SK-N-SH (cell line): ENCODE results near the gene TRANK1. TPM values are rescaled to one million over a fixed set of nuclear protein-coding genes. Genes with fewer than 3 reads are reported as not detected.

Experiments
- CTCF ChIA-PET: fragments of 300-600, 350-600 bp; formaldehyde crosslinking; extraction: SDS; loops from one replicate; lab custom pipeline; 2021; lab: Yijun Ruan, JAX
- POLR2A ChIA-PET: fragments of 350-600 bp; sonication (Branson Sonifier 250); formaldehyde crosslinking; extraction: SDS; loops from one replicate; lab custom pipeline; 2020; ENCODE audit warnings: antibody characterized with exemption, inconsistent platforms; lab: Yijun Ruan, JAX
- DNase-seq: peaks from one replicate; pipeline ENCODE4 v3.0.0; 2012
- H2AFZ ChIP-seq: fragments of 200-600 bp; sonication (generic); 2 replicates; pipeline ENCODE4 v1.8.1; 2016; ENCODE audit warnings: antibody characterized with exemption, mild to moderate bottlenecking, low read depth
- H3F3A ChIP-seq: fragments of 200-600 bp; sonication (generic); replicated peaks from 2 replicates; pipeline ENCODE3; 2016; ENCODE audit warnings: antibody characterized with exemption, mild to moderate bottlenecking; ENCODE audit not compliant: insufficient read depth
- H3K27ac ChIP-seq, 2 experiments: fragments of 200-500 bp in 1 of 2; fragments of 200-600 bp in 1 of 2; sonication (Bioruptor generic) in 1 of 2; sonication (generic), shearing (Covaris generic) in 1 of 2; 2 replicates each; pipeline versions ENCODE4 v1.5.1 to v1.6.1; 2014 to 2016; ENCODE audit warnings: low read depth in 2 of 2, inconsistent platforms in 1 of 2, low read length in 1 of 2, mild to moderate bottlenecking in 1 of 2, mixed read lengths in 1 of 2
- H3K27me3 ChIP-seq: fragments of 200-600 bp; sonication (generic), shearing (Covaris generic); 2 replicates; pipeline ENCODE4 v1.6.1; 2016; ENCODE audit warnings: mixed run types; ENCODE audit not compliant: insufficient read depth
- H3K36me3 ChIP-seq, 2 experiments: fragments of 200-500 bp in 1 of 2; fragments of 200-600 bp in 1 of 2; sonication (Bioruptor generic) in 1 of 2; sonication (generic) in 1 of 2; replicated peaks in 1 of 2; 2 replicates each; pipeline versions ENCODE3 to v1.5.1; 2014 to 2016; ENCODE audit warnings: low read length in 1 of 2, mild to moderate bottlenecking in 1 of 2; ENCODE audit not compliant: insufficient read depth in 2 of 2, control insufficient read depth in 1 of 2
- H3K4me1 ChIP-seq, 2 experiments: fragments of 200-500 bp in 1 of 2; fragments of 200-600 bp in 1 of 2; sonication (Bioruptor generic) in 1 of 2; sonication (generic), shearing (Covaris generic) in 1 of 2; 2 replicates each; pipeline versions ENCODE4 v1.5.1 to v1.6.1; 2014 to 2016; ENCODE audit warnings: low read depth in 1 of 2, low read length in 1 of 2, mixed run types in 1 of 2; ENCODE audit not compliant: insufficient read depth in 2 of 2, control insufficient read depth in 1 of 2
- H3K4me2 ChIP-seq: fragments of 200-600 bp; sonication (generic), shearing (Covaris generic); 2 replicates; pipeline ENCODE4 v1.6.1; 2017; ENCODE audit warnings: mixed run types
- H3K4me3 ChIP-seq, 2 experiments: fragments of 200-500 bp in 1 of 2; fragments of 200-600 bp in 1 of 2; sonication (Bioruptor generic) in 1 of 2; sonication (generic), shearing (Covaris generic) in 1 of 2; 2 replicates each; pipeline versions ENCODE4 v1.5.1 to v1.8.1; 2014 to 2016; ENCODE audit warnings: low read depth in 2 of 2, inconsistent platforms in 1 of 2, low read length in 1 of 2, mild to moderate bottlenecking in 1 of 2, mixed read lengths in 1 of 2, moderate library complexity in 1 of 2
- H3K79me2 ChIP-seq: fragments of 200-600 bp; sonication (generic); 2 replicates; pipeline ENCODE4 v1.8.1; 2017; ENCODE audit warnings: mild to moderate bottlenecking; ENCODE audit not compliant: insufficient read depth
- H3K9ac ChIP-seq: fragments of 200-600 bp; sonication (generic); 2 replicates; pipeline ENCODE4 v1.6.1; 2017; ENCODE audit warnings: mixed run types
- H3K9me2 ChIP-seq: fragments of 200-600 bp; sonication (generic); 2 replicates; pipeline ENCODE4 v1.6.1; 2017; ENCODE audit warnings: mixed run types
- H3K9me3 ChIP-seq: fragments of 200-600 bp; sonication (generic); 2 replicates; pipeline ENCODE4 v1.6.1; 2017; ENCODE audit warnings: mixed run types, mild to moderate bottlenecking, moderate library complexity
- H4K20me1 ChIP-seq: fragments of 200-600 bp; sonication (generic); 2 replicates; pipeline ENCODE4 v1.6.1; 2017; ENCODE audit warnings: mild to moderate bottlenecking, mixed run types; ENCODE audit not compliant: insufficient read depth
- ELF1 ChIP-seq: IDR thresholded peaks from 2 replicates; pipeline ENCODE4 v1.4.0; 2012
- EP300 ChIP-seq, 2 experiments: IDR thresholded peaks; 2 replicates each; pipeline versions ENCODE4 v1.4.0 to v1.6.1; 2012; ENCODE audit warnings: borderline replicate concordance in 1 of 2, low read depth in 1 of 2, low read length in 1 of 2
- EZH2phosphoT487 ChIP-seq: fragments of 200-600 bp; sonication (generic); IDR thresholded peaks from 2 replicates; pipeline ENCODE4 v1.6.1; 2017; ENCODE audit warnings: low read depth, mixed run types, mild to moderate bottlenecking, antibody characterized with exemption, moderate library complexity, borderline replicate concordance
- FOSL2 ChIP-seq: IDR thresholded peaks from 2 replicates; pipeline ENCODE4 v1.4.0; 2012; ENCODE audit warnings: low read depth, mild to moderate bottlenecking, moderate library complexity, borderline replicate concordance
- FOXJ3 ChIP-seq: sonication (generic); formaldehyde crosslinking; IDR thresholded peaks from 2 replicates; pipeline ENCODE4 v1.5.1; 2020; ENCODE audit warnings: mild to moderate bottlenecking, missing genetic modification reagents
- MXI1 ChIP-seq: IDR thresholded peaks from 2 replicates; pipeline ENCODE4 v1.6.1; 2012; ENCODE audit warnings: mild to moderate bottlenecking, low read depth, low read length, improper control_type of control experiment
- POLR2AphosphoS5 ChIP-seq: IDR thresholded peaks from 2 replicates; pipeline ENCODE4 v1.6.1; 2012; ENCODE audit warnings: low read depth, low read length
- RCOR1 ChIP-seq: fragments of 150-350 bp; IDR thresholded peaks from 2 replicates; pipeline ENCODE4 v1.6.1; 2017; ENCODE audit warnings: antibody characterized with exemption, low read length
- RFX5 ChIP-seq: IDR thresholded peaks from 2 replicates; pipeline ENCODE4 v1.6.1; 2012; ENCODE audit warnings: mild to moderate bottlenecking, improper control_type of control experiment, low read length
- RXRA ChIP-seq: IDR thresholded peaks from 2 replicates; pipeline ENCODE4 v1.4.0; 2012; ENCODE audit warnings: low read depth, mild to moderate bottlenecking, borderline replicate concordance
- SIN3A ChIP-seq: IDR thresholded peaks from 2 replicates; pipeline ENCODE4 v1.6.1; 2012; ENCODE audit warnings: low read depth, mild to moderate bottlenecking, low read length, moderate library complexity, borderline replicate concordance
- SMC3 ChIP-seq: IDR thresholded peaks from 2 replicates; pipeline ENCODE4 v1.6.1; 2012; ENCODE audit warnings: low read depth, low read length, improper control_type of control experiment
- TCF12 ChIP-seq: IDR thresholded peaks from 2 replicates; pipeline ENCODE4 v1.4.0; 2012
- TEAD4 ChIP-seq: IDR thresholded peaks from 2 replicates; pipeline ENCODE4 v1.4.0; 2012; ENCODE audit warnings: mild to moderate bottlenecking, borderline replicate concordance; ENCODE audit not compliant: insufficient read depth
- WGBS: methylation state at CpG from one replicate; pipeline ENCODE4 v1.1.6; 2017; ENCODE audit warnings: low lambda C conversion rate; 5-methylcytosine and 5-hydroxymethylcytosine counted together
- polyA plus RNA-seq, 3 experiments: library from polyadenylated mRNA; depleted of rRNA; stranded (reverse); fragments of >200 nt; gene quantifications; 2 replicates each; pipeline ENCODE4 v1.2.3, GENCODE V29; 2012
- TF ChIP-seq, protein P1 (sequence below): fragments of 200-600 bp; sonication (generic); IDR thresholded peaks from 2 replicates; pipeline ENCODE4 v1.6.1; 2017; ENCODE audit warnings: antibody characterized with exemption, mild to moderate bottlenecking, moderate library complexity
- TF ChIP-seq, protein P2 (sequence below): IDR thresholded peaks from 2 replicates; pipeline ENCODE4 v1.4.0; 2012; ENCODE audit warnings: low read depth, borderline replicate concordance
- TF ChIP-seq, protein P3 (sequence below): fragments of 150-350 bp; IDR thresholded peaks from 2 replicates; pipeline ENCODE4 v1.6.1; 2016; ENCODE audit warnings: mild to moderate bottlenecking, low read depth, low read length
- TF ChIP-seq, protein P4 (sequence below): IDR thresholded peaks from 2 replicates; pipeline ENCODE4 v1.4.0; 2012; ENCODE audit warnings: low read depth

TRANK1 gene
- polyA plus RNA-seq, 1 of the 3 experiments (the other 2 are of a cell fraction), result 0.16 TPM

DNA sequence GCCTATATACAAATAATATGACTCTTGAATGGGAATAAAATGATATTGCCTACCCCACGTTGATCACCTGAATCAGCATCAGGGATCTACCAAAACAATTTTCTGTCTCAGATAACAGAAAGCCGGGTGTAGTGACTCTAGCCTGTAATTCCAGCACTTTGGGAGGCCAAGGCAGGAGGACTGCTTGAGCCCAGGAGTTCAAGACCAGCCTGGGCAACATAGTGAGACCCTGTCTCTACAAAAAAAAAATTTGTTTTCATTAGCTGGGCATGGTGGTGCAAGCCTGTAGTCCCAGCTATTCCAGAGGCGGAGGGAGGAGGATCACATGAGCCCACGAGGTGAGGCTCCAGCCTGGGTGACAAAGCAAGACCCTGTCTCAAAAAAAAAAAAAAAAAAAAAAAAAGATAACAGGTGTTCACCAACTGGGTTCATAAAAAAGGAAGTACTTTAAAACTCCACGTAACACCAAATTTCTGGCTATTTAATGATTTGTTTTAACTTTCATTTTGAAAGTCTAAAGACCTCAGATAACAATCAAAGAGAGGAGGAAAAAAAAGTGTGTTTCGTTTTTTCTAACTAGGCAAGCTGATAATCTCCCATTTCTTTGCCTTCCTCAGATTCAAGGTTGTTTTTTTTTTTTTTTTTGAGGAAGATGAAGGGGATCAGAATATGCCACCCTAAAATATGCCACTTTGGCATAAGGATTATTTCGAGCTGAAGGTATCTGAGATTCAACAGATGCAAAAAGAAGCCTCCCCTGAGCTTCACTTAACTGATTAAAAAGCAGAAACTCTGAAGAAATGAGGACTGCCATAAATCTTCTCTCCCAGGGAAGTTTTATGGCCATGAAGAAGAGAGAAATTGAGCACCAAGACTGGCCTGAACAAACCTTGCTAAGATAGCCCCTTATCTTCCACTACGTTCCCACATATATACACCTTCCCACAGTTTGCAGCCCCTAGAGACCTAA, 44.1 kb downstream of the TRANK1 start:
- Histone ChIP-seq H3K27me3 (no peaks in the 10 kb centered on the region), H3K9me2 (no peaks in the 10 kb centered on the region), H3K4me3 (no peak overlapping the region), H3K4me2 (no peak overlapping the region), H2AFZ (no peak overlapping the region), H3K9ac (no peak overlapping the region), H3K27ac (no peak overlapping the region), H3F3A (no peaks in the 10 kb centered on the region), H3K36me3 (no peaks in the 10 kb centered on the region), H3K4me1 (peaks cover 0 to 7% of the 10 kb centered on the region in 2 experiments; a peak in 2 of 4 replicates), H3K79me2 (no peaks in the 10 kb centered on the region), H4K20me1 (no peaks in the 10 kb centered on the region), H3K9me3 (no peaks in the 10 kb centered on the region)
- CTCF ChIA-PET, result interaction anchor here (2.3 kb wide), 1 partner anchor 11 kb away, joined by 6 read pairs; no protein-coding TSS in a partner anchor
- POLR2A ChIA-PET, result no interaction called here
- TF ChIP-seq RFX5, result no peak
- no peak for DNase-seq
- WGBS, result 66% methylated on average over 8 of the region's 8 CpGs

DNA sequence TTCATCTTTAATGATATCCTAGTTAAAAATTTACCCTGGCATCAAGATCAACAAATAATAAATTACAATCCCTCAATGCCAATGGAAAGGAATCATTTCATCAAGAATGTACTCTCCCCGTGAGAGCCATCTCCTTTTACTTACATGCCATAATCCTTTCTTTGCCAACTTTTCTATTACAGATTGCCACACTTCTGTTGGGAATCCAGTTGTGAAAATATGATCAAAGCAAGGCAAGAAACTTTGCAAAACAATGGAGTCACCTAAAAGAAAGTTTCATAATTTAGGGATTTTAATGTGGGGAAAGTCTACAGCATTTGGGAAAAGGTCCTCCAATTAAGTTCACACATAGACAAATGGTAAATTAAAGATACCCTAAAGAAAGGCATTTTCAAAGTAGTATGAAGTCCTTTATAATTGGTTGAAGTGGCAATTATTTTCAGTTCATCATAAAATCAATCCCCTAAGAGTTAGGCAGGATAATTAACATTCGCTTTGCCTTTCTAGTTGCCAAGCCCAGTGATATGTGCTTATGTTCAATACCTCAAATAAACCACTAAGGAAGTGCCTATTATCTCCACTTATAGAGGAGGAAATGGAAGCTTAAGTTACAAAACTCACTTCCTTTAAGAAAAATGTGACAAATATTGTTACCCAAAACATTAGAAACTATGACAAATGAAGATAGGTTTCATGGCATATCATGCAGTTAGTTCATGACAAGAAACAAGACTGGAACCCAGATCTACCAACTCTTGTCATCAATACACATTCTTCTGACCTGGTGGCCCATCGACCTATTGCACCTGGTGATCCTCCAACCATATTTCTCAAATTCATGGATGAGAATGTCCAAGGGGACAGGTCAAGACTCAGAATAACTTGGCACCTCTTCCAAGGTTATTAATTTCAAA, 49.1 kb downstream of the TRANK1 start:
- CTCF ChIA-PET, result no interaction called here
- no peak overlapping the region for H3K9ac ChIP-seq

More for the DNA sequence above, 49.1 kb downstream of the TRANK1 start:
- no peak overlapping the region for H3K4me2 ChIP-seq
- H3K36me3 ChIP-seq, result no peaks in the 10 kb centered on the region
- no peaks in the 10 kb centered on the region for H3K9me2 ChIP-seq
- no peaks in the 10 kb centered on the region for H3K27me3 ChIP-seq
- H3K9me3 ChIP-seq, result no peaks in the 10 kb centered on the region
- no peak for DNase-seq
- TF ChIP-seq, protein P1, sequence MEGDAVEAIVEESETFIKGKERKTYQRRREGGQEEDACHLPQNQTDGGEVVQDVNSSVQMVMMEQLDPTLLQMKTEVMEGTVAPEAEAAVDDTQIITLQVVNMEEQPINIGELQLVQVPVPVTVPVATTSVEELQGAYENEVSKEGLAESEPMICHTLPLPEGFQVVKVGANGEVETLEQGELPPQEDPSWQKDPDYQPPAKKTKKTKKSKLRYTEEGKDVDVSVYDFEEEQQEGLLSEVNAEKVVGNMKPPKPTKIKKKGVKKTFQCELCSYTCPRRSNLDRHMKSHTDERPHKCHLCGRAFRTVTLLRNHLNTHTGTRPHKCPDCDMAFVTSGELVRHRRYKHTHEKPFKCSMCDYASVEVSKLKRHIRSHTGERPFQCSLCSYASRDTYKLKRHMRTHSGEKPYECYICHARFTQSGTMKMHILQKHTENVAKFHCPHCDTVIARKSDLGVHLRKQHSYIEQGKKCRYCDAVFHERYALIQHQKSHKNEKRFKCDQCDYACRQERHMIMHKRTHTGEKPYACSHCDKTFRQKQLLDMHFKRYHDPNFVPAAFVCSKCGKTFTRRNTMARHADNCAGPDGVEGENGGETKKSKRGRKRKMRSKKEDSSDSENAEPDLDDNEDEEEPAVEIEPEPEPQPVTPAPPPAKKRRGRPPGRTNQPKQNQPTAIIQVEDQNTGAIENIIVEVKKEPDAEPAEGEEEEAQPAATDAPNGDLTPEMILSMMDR, result no peak
- TF ChIP-seq POLR2AphosphoS5, result no peak
- no peak for TF ChIP-seq SMC3
- TF ChIP-seq TCF12, result no peak
- TF ChIP-seq RXRA, result no peak
- TF ChIP-seq RFX5, result no peak
- TF ChIP-seq SIN3A, result no peak
- TF ChIP-seq, protein P2, sequence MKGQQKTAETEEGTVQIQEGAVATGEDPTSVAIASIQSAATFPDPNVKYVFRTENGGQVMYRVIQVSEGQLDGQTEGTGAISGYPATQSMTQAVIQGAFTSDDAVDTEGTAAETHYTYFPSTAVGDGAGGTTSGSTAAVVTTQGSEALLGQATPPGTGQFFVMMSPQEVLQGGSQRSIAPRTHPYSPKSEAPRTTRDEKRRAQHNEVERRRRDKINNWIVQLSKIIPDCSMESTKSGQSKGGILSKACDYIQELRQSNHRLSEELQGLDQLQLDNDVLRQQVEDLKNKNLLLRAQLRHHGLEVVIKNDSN, result no peak
- no peak for TF ChIP-seq ELF1
- TF ChIP-seq FOSL2, result no peak
- TF ChIP-seq, protein P3, sequence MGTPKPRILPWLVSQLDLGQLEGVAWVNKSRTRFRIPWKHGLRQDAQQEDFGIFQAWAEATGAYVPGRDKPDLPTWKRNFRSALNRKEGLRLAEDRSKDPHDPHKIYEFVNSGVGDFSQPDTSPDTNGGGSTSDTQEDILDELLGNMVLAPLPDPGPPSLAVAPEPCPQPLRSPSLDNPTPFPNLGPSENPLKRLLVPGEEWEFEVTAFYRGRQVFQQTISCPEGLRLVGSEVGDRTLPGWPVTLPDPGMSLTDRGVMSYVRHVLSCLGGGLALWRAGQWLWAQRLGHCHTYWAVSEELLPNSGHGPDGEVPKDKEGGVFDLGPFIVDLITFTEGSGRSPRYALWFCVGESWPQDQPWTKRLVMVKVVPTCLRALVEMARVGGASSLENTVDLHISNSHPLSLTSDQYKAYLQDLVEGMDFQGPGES, result no peak
- no peak for TF ChIP-seq EP300 (IDR thresholded peaks at IDR 0.05; ENCODE audit: borderline replicate concordance in 1 of 2, low read depth in 1 of 2, low read length in 1 of 2)
- no peak for TF ChIP-seq FOXJ3 (CRISPR knock-in tag)
- TF ChIP-seq, protein P4, sequence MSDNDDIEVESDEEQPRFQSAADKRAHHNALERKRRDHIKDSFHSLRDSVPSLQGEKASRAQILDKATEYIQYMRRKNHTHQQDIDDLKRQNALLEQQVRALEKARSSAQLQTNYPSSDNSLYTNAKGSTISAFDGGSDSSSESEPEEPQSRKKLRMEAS, result no peak
- no peak for TF ChIP-seq MXI1
- no peak for TF ChIP-seq TEAD4
- no peak for TF ChIP-seq RCOR1
- TF ChIP-seq EZH2phosphoT487, result no peak
- H3F3A ChIP-seq, result no peaks in the 10 kb centered on the region
- WGBS, result 62% methylated on average over 3 of the region's 3 CpGs
- no peaks in the 10 kb centered on the region for H4K20me1 ChIP-seq
- no peaks in the 10 kb centered on the region for H3K79me2 ChIP-seq
- H3K27ac ChIP-seq, result no peak overlapping the region
- H3K4me1 ChIP-seq, result peaks cover 0 to 13% of the 10 kb centered on the region in 2 experiments; a peak in 2 of 4 replicates
- POLR2A ChIA-PET, result no interaction called here
- no peak overlapping the region for H2AFZ ChIP-seq
- no peak overlapping the region for H3K4me3 ChIP-seq
